Bronchial epithelial cell (primary cell): ENCODE data around the gene HDAC8. TPM values are rescaled to one million over a fixed set of nuclear protein-coding genes. Genes with fewer than 3 reads are reported as not detected.

ENCODE experiments used
- DNase-seq: peaks from one replicate; pipeline ENCODE4 v3.0.0-alpha.2; 2010; ENCODE audit warnings: low read depth
- FAIRE-seq: peaks from 2 replicates; lab custom pipeline; 2011; peaks lifted over from hg19 to GRCh38; lab: Jason Lieb, UNC
- H3K27me3 ChIP-seq: 2 replicates; pipeline ENCODE4 v1.5.1; 2011; ENCODE audit warnings: low read length; ENCODE audit not compliant: control insufficient read depth, insufficient read depth
- H3K36me3 ChIP-seq: 2 replicates; pipeline ENCODE4 v1.5.1; 2011; ENCODE audit warnings: low read length; ENCODE audit not compliant: control insufficient read depth, insufficient read depth
- H3K4me3 ChIP-seq: 2 replicates; pipeline ENCODE4 v1.5.1; 2011; ENCODE audit warnings: mild to moderate bottlenecking, low read depth, low read length, control low read depth
- CTCF ChIP-seq: IDR thresholded peaks from 2 replicates; pipeline ENCODE4 v1.5.1; 2011; ENCODE audit warnings: mild to moderate bottlenecking, moderate library complexity, low read length, control low read depth, inconsistent platforms; ENCODE audit not compliant: insufficient read depth, severe bottlenecking
- total RNA-seq: library from RNA; depleted of rRNA; stranded (reverse); fragments of >200 nt; gene quantifications from 2 replicates; pipeline ENCODE4 v1.2.1, GENCODE V29; 2014

Gene HDAC8
- total RNA-seq, 1 donor from 2014 or later: 17.6 TPM

- Histone ChIP-seq H3K36me3 (no peaks in the 10 kb centered on the region), H3K4me3 (no peak overlapping the region), H3K27me3 (no peaks in the 10 kb centered on the region)
- FAIRE-seq (no peak), DNase-seq (no peak)
- TF ChIP-seq CTCF: no peak
Measured at GRCh38 chrX:72402614-72403013, 170.0 kb downstream of the HDAC8 start.

- DNase-seq: no peak
- TF ChIP-seq CTCF: no peak
- H3K27me3 ChIP-seq: no peaks in the 10 kb centered on the region
- H3K4me3 ChIP-seq: no peak overlapping the region
- no peak for FAIRE-seq
- H3K36me3 ChIP-seq: no peaks in the 10 kb centered on the region
Measured at GRCh38 chrX:72399816-72400215, 172.8 kb downstream of the HDAC8 start.

- FAIRE-seq: no peak
- no peak overlapping the region for H3K4me3 ChIP-seq
- no peaks in the 10 kb centered on the region for H3K36me3 ChIP-seq
- no peak for DNase-seq
- no peaks in the 10 kb centered on the region for H3K27me3 ChIP-seq
- no peak for TF ChIP-seq CTCF
Measured at GRCh38 chrX:72396117-72396516, 176.5 kb downstream of the HDAC8 start.

- no peak for DNase-seq
- H3K27me3 ChIP-seq: no peaks in the 10 kb centered on the region
- no peak for TF ChIP-seq CTCF
- H3K4me3 ChIP-seq: no peak overlapping the region
- peak; percentile 23 for FAIRE-seq
- no peaks in the 10 kb centered on the region for H3K36me3 ChIP-seq
Measured at GRCh38 chrX:72395237-72395636, 177.4 kb downstream of the HDAC8 start.

GRCh38 chrX:72394518-72395170 is 178.0 kb downstream of the HDAC8 start:
- Histone ChIP-seq H3K27me3 (no peaks in the 10 kb centered on the region), H3K4me3 (no peak overlapping the region), H3K36me3 (no peaks in the 10 kb centered on the region)
- DNase-seq (no peak), FAIRE-seq (no peak)
- no peak for TF ChIP-seq CTCF
